Measurements from ENCODE around the gene TAF4.

Gene TAF4

DNA sequence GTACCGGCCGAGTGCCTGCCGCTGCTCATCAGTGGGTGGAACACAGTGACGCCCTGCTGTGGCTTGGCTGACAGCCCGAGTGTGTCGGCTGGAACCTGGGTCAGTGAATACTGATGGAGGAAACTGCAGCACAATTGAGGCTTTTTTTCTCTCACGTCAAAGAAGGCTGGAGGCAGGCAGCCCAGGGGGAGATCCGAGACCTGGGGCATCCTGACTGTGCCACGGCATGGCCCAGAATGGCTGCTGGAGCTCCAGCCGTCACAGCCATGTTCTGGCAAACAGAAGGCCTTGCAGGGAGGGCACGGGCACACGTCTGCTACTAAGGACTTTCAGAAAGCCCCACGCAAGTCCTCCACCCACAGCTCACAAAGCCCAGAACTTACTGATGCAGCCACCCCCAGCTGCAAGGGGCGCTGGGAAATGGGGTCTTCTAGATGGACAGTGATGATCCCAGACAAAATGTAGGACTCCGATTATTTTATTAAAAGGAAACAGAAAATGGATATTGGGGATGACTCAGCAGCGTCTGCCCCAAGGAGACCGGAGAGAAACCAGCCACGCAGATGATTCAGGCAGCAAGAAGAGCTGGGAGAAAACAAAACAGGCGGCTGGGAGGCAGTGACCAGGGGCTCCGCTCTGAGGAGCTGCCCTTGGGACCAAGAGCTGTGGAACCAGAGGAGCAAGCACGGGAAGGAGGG is 140.0 kb downstream of the TAF4 start:
- TF ChIP-seq, protein P1, sequence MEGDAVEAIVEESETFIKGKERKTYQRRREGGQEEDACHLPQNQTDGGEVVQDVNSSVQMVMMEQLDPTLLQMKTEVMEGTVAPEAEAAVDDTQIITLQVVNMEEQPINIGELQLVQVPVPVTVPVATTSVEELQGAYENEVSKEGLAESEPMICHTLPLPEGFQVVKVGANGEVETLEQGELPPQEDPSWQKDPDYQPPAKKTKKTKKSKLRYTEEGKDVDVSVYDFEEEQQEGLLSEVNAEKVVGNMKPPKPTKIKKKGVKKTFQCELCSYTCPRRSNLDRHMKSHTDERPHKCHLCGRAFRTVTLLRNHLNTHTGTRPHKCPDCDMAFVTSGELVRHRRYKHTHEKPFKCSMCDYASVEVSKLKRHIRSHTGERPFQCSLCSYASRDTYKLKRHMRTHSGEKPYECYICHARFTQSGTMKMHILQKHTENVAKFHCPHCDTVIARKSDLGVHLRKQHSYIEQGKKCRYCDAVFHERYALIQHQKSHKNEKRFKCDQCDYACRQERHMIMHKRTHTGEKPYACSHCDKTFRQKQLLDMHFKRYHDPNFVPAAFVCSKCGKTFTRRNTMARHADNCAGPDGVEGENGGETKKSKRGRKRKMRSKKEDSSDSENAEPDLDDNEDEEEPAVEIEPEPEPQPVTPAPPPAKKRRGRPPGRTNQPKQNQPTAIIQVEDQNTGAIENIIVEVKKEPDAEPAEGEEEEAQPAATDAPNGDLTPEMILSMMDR (IDR thresholded peaks at IDR 0.05; ENCODE audit: low read depth, low read length), result no peak
- DNase-seq (ENCODE audit: low read depth in 2 of 2), result peak; percentile 20 to 76
- H3K4me3 ChIP-seq (replicated peaks in 1 of 2; ENCODE audit: low read depth in 2 of 2, low read length in 2 of 2), result no peak overlapping the region

DNA sequence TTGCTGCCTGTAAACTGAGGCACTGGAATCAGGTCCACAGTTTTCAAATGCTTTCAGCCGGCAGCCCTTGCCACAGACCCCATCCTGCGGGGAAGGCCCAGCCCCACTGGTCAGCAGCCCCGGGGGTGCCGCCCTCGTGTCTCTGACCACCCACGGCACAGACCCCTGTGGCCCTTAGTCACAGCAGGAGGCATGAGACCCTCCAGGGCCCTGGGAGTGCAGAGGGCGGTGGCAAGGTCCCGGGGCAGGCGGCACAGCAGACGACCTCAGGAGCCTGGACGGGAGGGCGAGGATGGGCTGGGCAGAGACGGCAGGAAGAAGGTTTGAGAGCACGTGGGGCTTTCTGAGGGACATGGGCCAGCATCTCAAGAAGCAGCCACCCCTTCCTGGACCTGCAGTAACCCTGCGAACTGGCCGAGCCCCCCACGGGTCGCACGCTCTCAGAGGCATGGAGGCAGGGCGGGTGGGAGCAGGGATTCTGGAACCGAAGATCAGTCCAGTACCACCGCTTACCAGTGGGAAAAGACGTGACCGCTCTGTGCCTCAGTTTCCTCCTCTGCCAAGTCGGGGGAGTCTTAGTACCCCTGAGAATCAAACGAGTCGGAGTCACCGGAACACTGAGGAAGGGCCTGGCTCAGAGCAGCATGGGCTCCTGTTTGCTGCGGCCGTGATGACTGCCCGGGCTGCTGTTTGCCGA is 140.7 kb downstream of the TAF4 start:
- TF ChIP-seq, protein P1 (IDR thresholded peaks at IDR 0.05; ENCODE audit: low read depth, low read length), result no peak
- H3K4me3 ChIP-seq (replicated peaks in 1 of 2; ENCODE audit: low read depth in 2 of 2, low read length in 2 of 2), result no peak overlapping the region
- no peak for DNase-seq (ENCODE audit: low read depth in 2 of 2)

Measured in cardiac fibroblast (primary cell).